HG03139 (cell line): ENCODE data around the gene PAM16.

ENCODE experiments used
- ATAC-seq: cut with Tn5 transposase; IDR thresholded peaks from one replicate; pipeline ENCODE4 v1.9.1; 2021; ENCODE audit not compliant: unreplicated experiment

The PAM16 gene

DNA sequence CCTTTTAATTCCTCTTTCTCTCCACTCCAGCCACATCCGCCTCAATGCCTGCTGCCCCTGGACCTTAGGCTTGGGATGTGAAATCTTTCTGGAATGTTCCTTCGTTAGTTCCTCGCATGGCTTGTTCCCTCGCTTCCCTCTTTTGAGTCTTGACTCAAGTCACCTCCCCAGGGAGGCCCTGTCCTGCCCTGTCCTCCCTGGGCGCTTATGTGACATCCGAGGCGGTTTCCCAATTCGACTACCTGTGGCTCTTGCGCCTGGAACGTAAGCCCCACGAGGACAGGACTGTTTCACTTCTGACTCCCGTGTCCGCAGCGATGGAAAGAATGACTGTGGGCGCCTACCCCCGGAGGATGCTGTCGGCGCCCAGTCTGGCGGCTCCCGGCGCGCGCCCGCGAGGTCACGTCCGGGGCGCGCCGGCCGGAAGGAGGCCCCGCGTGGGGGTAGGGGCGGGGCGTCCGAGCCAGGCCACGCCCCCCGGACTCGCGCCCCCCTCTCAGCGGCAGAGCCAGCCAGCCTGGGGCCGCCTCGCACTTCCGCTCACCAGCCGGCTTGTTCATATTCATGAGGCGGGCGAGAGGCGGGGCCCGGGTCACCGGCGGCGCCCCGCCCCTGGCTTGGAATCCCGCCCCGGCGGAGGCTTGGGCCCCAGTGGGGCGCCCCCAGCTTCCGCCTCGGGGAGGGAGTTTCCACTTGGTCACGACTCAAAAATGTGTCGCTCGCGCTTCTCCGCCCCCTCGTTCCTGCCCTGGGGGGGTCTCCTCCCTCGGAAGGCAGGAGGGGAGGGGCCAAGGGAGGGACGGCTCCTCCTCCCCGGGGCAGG lies 43.7 kb downstream of the PAM16 start:
- peak; percentile 77 for ATAC-seq

DNA sequence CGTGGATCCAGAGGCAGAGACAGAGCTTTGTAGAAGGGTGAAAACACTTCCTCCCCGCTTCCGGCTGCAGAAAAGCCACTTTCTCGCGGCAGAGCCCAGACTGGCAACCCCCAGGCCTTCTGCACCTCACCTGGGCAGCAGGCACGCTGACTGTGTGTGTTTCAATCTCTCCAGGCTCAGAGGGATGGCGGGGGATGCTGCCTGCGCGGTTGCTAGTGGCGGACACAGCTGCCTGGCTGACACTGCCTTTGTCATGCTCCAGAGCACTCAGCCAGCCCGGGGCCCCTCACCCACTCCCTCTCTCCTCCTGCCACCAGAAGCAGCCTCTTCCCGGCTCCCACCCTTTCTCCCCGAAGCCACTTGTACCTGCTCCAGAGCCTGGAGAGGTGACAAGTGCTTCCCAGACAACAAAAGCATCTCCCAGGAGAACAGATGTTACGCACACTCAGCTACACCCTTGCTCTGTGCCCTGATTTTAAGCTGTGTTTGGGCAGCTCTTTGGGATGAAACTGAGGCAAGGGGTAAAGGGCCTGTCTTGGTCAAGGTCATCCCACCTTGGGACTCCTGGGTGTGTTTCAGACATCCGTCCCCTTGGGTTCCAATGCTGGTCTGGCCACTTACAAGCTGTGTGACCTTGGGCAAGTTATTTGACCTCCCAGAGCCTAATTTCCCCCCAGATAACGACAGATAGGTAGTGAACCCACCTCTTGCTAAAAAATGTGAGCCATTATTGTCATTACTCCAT lies 44.5 kb downstream of the PAM16 start:
- ATAC-seq = no peak

DNA sequence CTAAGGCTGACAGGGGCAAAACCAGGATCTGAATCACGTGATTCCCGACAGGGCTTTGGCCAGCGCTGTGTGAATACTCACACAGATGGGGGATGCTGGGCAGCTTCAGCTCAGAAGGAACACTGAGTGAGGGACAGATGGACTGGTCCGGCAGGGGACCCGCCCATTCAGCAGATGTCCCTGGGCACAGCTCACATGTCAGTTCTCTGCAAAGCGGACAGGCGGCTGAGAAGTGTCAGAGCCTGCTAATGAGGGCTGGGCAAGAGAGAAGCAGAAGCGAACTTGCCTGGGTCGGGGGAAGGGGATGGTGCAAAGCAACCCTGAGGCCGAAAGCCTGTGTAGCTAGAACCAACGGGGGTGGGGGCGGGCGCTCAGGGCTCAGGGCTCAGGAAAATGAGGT lies 47.1 kb downstream of the PAM16 start:
- no peak for ATAC-seq

DNA sequence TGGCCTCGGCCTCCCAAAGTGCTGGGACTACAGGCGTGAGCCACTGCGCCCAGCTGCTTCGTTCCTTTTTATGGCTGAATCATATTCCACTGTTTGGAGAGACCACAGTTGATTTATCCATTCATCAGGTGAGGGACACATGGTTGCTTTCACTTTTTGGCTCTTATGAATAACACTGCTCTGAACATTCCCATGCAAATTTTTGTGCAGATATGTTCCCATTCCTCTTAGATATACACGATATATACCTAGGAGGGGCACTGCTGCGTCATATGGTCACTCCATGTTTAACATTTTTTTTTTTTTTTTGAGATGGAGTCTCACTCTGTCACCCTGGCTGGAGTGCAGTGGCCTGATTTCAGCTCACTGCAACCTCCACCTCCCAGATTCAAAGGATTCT lies 49.2 kb downstream of the PAM16 start:
- no peak for ATAC-seq

DNA sequence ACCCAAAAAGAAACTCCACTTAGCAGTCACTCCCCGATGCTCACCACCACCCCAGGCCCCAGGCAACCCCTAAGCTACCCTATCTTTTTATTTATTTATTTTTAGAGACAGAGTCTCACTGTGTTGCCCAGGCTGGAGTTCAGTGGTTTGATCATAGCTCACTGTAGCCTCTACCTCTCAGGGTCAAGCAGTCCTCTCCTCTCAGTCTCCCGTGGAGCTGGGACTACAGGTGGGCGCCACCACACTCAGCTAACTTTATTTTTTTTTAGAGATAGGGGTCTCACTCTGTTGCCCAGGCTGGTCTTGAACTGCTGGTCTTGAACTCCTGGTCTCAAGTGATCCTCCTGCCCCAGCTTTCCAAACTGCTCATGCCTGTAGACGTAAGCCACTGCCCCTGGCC lies 49.9 kb downstream of the PAM16 start:
- no peak for ATAC-seq

DNA sequence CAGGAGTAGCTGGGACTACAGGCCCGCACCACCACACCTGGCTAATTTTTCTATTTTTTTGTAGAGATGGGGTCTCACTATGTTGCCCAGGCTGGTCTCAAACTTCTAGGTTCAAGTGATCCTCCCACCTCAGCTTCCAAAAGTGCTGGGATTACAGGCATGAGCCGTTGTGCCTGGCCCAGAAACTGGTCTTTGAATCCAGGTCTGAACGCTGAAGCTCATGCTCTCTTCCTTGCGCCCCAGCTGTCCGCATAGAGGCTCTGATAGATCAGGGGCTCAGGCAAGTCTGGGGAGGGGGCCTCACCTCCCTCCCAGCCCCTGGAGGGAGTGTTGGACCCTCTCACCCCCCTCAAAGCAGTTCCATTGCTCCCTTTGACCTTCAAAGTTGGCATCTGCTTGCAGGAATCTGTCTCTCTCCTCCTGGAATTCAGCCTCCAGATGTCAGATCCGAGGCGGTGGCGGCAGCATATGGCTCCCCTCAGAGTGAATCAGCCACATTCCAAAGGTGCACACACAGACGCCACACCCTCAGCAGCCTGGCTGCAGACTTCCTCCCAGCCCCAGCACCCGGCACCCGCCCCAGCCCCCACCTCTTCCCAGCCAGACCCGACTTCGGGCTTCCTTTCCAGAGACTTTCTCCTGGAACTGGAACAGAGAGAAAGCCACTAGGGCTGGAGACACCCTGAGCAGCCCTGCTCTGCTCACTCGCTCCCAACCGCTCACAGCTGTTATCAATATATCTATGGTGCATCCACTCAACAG lies 52.2 kb downstream of the PAM16 start:
- no peak for ATAC-seq

DNA sequence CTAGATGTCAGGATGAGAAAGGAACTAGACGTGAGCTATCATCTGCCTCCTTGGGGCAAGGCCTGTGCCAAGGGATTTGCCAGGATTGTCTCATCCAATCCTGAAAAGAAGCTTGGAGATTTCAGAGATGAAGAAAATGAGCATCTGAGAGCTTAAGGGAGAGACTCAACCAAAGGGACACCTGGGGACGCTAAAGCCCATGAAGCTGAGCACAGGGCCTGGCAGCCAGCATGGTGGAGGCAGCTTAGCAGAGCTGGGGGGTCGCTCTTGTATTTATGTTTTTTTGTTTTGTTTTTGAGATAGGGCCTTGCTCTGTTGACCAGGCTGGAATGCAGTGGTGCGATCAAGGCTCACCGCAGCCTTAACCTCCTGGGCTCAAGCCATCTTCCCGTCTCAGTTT lies 53.6 kb downstream of the PAM16 start:
- ATAC-seq = no peak

DNA sequence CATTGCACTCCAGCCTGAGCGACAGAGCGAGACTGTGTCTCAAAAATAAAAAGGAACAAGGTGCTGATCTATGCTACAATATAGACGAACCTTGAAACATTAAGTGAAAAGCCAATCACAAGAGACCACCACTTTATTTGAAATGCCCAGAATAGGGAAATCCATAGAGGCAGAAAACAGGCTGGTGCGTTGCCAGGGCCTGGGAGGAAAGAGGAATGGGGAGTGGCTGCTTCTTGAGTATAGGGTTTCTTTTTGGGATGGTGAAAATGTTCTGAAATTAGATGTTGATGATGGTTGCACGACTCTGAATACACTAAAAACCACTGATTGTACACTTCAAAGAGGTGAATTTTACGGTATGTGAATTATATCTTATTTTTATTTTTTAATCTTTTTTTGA lies 55.5 kb downstream of the PAM16 start:
- no peak for ATAC-seq

DNA sequence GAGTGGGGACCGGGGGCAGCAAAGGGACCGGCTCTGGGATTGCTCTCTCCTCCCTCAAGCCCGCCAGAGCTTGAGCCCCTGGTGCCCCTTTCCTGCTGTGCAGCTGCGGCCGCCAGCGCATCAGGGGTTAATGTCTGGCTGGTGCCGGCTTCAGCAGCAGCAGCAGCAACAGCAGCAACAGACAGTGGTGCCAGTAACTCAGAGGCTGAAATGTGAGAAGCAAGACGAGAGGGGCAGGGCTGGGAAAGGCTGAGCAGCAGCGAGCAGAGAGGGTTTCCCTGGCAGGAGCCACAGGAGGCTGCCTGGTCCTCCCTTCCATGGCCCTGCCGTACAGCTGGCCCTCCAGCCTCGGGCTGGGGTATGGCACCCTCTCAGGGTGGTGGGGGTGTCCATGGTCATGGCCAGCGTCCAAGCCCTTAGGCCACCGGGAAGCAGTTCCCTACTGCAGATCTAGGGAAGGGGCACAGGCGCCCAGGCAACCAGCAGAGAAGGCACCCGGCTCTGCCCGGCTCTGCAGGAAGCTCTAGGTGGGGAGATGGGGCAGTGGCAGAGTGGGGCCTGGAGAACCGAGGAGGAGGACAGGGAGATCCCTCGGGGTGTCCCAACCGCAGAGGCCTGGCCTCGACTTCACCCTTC lies 57.2 kb downstream of the PAM16 start:
- ATAC-seq = no peak

DNA sequence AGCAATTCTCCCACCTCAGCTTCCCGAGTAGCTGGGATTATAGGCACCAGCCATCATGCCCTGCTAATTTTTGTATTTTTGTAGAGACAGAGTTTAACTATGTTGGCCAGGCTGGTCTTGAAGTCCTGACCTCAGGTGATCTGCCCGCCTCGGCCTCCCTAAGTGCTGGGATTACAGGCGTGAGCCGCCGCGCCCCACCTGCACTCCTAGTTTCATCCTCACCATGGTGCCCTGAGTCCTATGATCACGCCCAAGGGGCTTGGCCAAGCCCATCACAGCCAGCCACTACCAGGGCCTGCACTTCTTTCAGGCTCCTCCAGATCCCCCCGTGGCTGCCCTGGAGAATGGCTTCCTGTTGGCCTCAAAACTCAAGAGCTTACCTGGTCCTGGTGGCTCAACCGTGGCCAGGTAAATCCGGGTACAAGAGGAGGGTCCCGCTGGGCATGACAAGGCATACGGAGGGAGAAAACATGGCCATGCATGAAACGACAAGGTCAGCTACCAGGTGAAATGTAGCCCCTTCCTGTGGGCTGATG lies 57.9 kb downstream of the PAM16 start:
- no peak for ATAC-seq

DNA sequence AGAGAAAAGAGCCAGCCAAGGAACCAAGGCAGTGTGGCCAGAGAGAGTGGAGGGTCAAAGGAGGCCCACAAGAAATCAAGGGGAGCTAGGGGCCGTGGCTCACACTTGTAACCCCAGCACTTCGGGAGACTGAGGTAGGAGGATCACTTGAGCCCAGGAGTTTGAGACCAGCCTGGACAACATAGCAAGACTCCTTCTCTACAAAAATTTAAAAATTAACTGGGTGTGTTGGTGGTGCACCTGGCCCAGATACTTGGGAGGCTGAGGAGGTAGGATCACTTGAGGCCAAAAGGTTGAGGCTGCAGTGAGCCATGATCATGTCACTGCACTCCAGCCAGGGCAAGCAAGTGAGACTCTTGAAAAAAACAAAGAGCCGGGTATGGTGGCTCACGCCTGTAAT lies 59.4 kb downstream of the PAM16 start:
- no peak for ATAC-seq
